IMR-90 (cell line): ENCODE data around the gene FGFRL1. TPM values are rescaled to one million over a fixed set of nuclear protein-coding genes. Genes with fewer than 3 reads are reported as not detected.

Experiments used
- ATAC-seq: fragments of 200-7000 bp; cut with Tn5 transposase; 2 replicates; pipeline ENCODE4 v1.9.1; 2020; ENCODE audit warnings: low read depth, mild to moderate bottlenecking, moderate library complexity
- BruUV-seq: library from RNA; stranded (reverse); fragments of 400-500 nt; replicated peaks from 2 replicates; lab custom pipeline; 2021; lab: Mats Ljungman, UMichigan
- CTCF ChIA-PET: fragments of 300-600 bp; formaldehyde crosslinking; extraction: SDS; loops from one replicate; lab custom pipeline; 2021; ENCODE audit warnings: antibody characterized with exemption; lab: Yijun Ruan, JAX
- POLR2A ChIA-PET: fragments of 300-600 bp; sonication (Branson Sonifier 250); formaldehyde crosslinking; loops from one replicate; lab custom pipeline; 2022; ENCODE audit warnings: antibody characterized with exemption; ENCODE audit not compliant: unreplicated experiment; lab: Charles Lee
- DNase-seq: peaks from one replicate; pipeline ENCODE4 v3.0.0; 2013
- H2AFZ ChIP-seq: replicated peaks from 2 replicates; pipeline ENCODE3; 2013; ENCODE audit warnings: low read length, mild to moderate bottlenecking; ENCODE audit not compliant: poor library complexity
- H2AK5ac ChIP-seq: 2 replicates; pipeline ENCODE4 v1.6.1; 2013; ENCODE audit warnings: low read depth, low read length, inconsistent platforms
- H2AK9ac ChIP-seq: replicated peaks from 2 replicates; pipeline ENCODE3; 2013; ENCODE audit warnings: mild to moderate bottlenecking, low read depth, low read length, moderate library complexity; ENCODE audit not compliant: poor library complexity
- H2BK120ac ChIP-seq: 2 replicates; pipeline ENCODE4 v1.6.1; 2013; ENCODE audit warnings: low read depth, low read length, inconsistent platforms
- H2BK15ac ChIP-seq: 3 replicates; pipeline ENCODE4 v1.6.1; 2013; ENCODE audit warnings: low read depth, low read length, inconsistent platforms
- H2BK20ac ChIP-seq: 2 replicates; pipeline ENCODE4 v1.6.1; 2013; ENCODE audit warnings: low read depth, mild to moderate bottlenecking, inconsistent platforms, low read length, moderate library complexity
- H2BK5ac ChIP-seq: 2 replicates; pipeline ENCODE4 v1.6.1; 2013; ENCODE audit warnings: mild to moderate bottlenecking, low read depth, low read length, inconsistent platforms; ENCODE audit not compliant: poor library complexity, severe bottlenecking
- H3K14ac ChIP-seq: replicated peaks from 2 replicates; pipeline ENCODE4 v1.6.1; 2013; ENCODE audit warnings: low read depth, low read length, inconsistent platforms
- H3K18ac ChIP-seq: 2 replicates; pipeline ENCODE4 v1.6.1; 2013; ENCODE audit warnings: low read depth, low read length, control low read depth
- H3K23ac ChIP-seq: 2 replicates; pipeline ENCODE4 v1.6.1; 2013; ENCODE audit warnings: low read depth, low read length, inconsistent platforms
- H3K27ac ChIP-seq: 2 replicates; pipeline ENCODE4 v1.5.1; 2013; ENCODE audit warnings: mild to moderate bottlenecking, control low read depth, low read length; ENCODE audit not compliant: insufficient read depth
- H3K27me3 ChIP-seq: 2 replicates; pipeline ENCODE4 v1.6.1; 2013; ENCODE audit warnings: low read length; ENCODE audit not compliant: control insufficient read depth, insufficient read depth
- H3K36me3 ChIP-seq: 2 replicates; pipeline ENCODE4 v1.6.1; 2013; ENCODE audit warnings: low read length, mixed read lengths; ENCODE audit not compliant: control insufficient read depth, insufficient read depth
- H3K4ac ChIP-seq: 2 replicates; pipeline ENCODE4 v1.6.1; 2013; ENCODE audit warnings: low read depth, low read length, inconsistent platforms
- H3K4me1 ChIP-seq: 2 replicates; pipeline ENCODE4 v1.6.1; 2013; ENCODE audit warnings: low read length, mixed read lengths; ENCODE audit not compliant: control insufficient read depth, insufficient read depth
- H3K4me2 ChIP-seq: 2 replicates; pipeline ENCODE4 v1.6.1; 2013; ENCODE audit warnings: low read depth, mild to moderate bottlenecking, control low read depth, low read length, moderate library complexity
- H3K4me3 ChIP-seq: 2 replicates; pipeline ENCODE4 v1.5.1; 2013; ENCODE audit warnings: low read depth, mild to moderate bottlenecking, control low read depth, low read length, moderate library complexity; ENCODE audit not compliant: insufficient read depth
- H3K56ac ChIP-seq: 2 replicates; pipeline ENCODE4 v1.6.1; 2013; ENCODE audit warnings: low read length, inconsistent platforms; ENCODE audit not compliant: insufficient read depth; ENCODE audit errors: extremely low read depth
- H3K79me1 ChIP-seq, 2 experiments: 2 replicates each; pipeline ENCODE4 v1.6.1; 2013; ENCODE audit warnings: low read length in 2 of 2, inconsistent platforms in 1 of 2, low read depth in 1 of 2
- H3K9ac ChIP-seq: 2 replicates; pipeline ENCODE4 v1.6.1; 2013; ENCODE audit warnings: low read depth, low read length, control low read depth
- H3K9me1 ChIP-seq: 2 replicates; pipeline ENCODE4 v1.6.1; 2013; ENCODE audit warnings: low read length, inconsistent platforms; ENCODE audit not compliant: insufficient read depth
- H3K9me3 ChIP-seq: 2 replicates; pipeline ENCODE4 v1.6.1; 2013; ENCODE audit warnings: low read length; ENCODE audit not compliant: control insufficient read depth, insufficient read depth
- H4K20me1 ChIP-seq: 2 replicates; pipeline ENCODE4 v1.6.1; 2013; ENCODE audit warnings: low read length, inconsistent platforms; ENCODE audit not compliant: insufficient read depth
- H4K5ac ChIP-seq: 2 replicates; pipeline ENCODE4 v1.6.1; 2013; ENCODE audit warnings: mild to moderate bottlenecking, low read depth, low read length, control low read depth
- H4K8ac ChIP-seq, 2 experiments: 2 replicates each; pipeline ENCODE4 v1.6.1; 2013; ENCODE audit warnings: low read depth in 2 of 2, low read length in 2 of 2, control low read depth in 1 of 2, inconsistent platforms in 1 of 2
- H4K91ac ChIP-seq: 2 replicates; pipeline ENCODE4 v1.6.1; 2013; ENCODE audit warnings: low read depth, low read length, inconsistent platforms; ENCODE audit not compliant: insufficient read depth
- BHLHE40 ChIP-seq: fragments of 150-350 bp; IDR thresholded peaks from 2 replicates; pipeline ENCODE4 v1.6.1; 2016; ENCODE audit warnings: mild to moderate bottlenecking, low read depth, low read length
- CEBPB ChIP-seq: IDR thresholded peaks from 2 replicates; pipeline ENCODE4 v1.6.1; 2012; ENCODE audit warnings: low read depth, low read length, improper control_type of control experiment
- FOS ChIP-seq: fragments of 150-350 bp; IDR thresholded peaks from 2 replicates; pipeline ENCODE4 v1.6.1; 2016; ENCODE audit warnings: low read depth, low read length
- MAFK ChIP-seq: IDR thresholded peaks from 2 replicates; pipeline ENCODE4 v1.6.1; 2012; ENCODE audit warnings: low read depth, low read length, improper control_type of control experiment
- MAZ ChIP-seq: IDR thresholded peaks from 2 replicates; pipeline ENCODE4 v1.6.1; 2012; ENCODE audit warnings: low read depth, mild to moderate bottlenecking, low read length, improper control_type of control experiment, moderate library complexity, borderline replicate concordance
- MXI1 ChIP-seq: IDR thresholded peaks from 2 replicates; pipeline ENCODE4 v1.6.1; 2012; ENCODE audit warnings: low read depth, mild to moderate bottlenecking, low read length, moderate library complexity, borderline replicate concordance
- RAD21 ChIP-seq: IDR thresholded peaks from 2 replicates; pipeline ENCODE4 v1.6.1; 2012; ENCODE audit warnings: low read length, improper control_type of control experiment
- RCOR1 ChIP-seq: IDR thresholded peaks from 2 replicates; pipeline ENCODE4 v1.6.1; 2012; ENCODE audit warnings: mild to moderate bottlenecking, low read length, improper control_type of control experiment; ENCODE audit not compliant: insufficient replicate concordance
- RFX5 ChIP-seq: IDR thresholded peaks from 2 replicates; pipeline ENCODE4 v1.8.0; 2012; ENCODE audit warnings: low read depth, mild to moderate bottlenecking, low read length, moderate library complexity
- SMC3 ChIP-seq: fragments of 150-350 bp; IDR thresholded peaks from 2 replicates; pipeline ENCODE4 v1.6.1; 2016; ENCODE audit warnings: low read depth, mild to moderate bottlenecking, antibody characterized with exemption, low read length, moderate library complexity
- WGBS, 2 experiments: methylation state at CpG; one replicate each; pipeline versions ENCODE4 v1.1.5 to v1.1.7; 2013; ENCODE audit warnings: missing lambda C conversion rate in 2 of 2; ENCODE audit not compliant: insufficient read length in 1 of 2; ENCODE audit errors: extremely low coverage in 2 of 2; 5-methylcytosine and 5-hydroxymethylcytosine counted together
- dilution Hi-C: fragments of 300-500 bp; cut with HindIII; formaldehyde crosslinking; loops from one replicate; pipeline ENCODE4 v1.14.3; 2018; ENCODE audit warnings: low sequenced_read_pairs; ENCODE audit not compliant: unreplicated experiment
- in situ Hi-C: fragments of 300-500 bp; cut with MboI; formaldehyde crosslinking; loops from 3 replicates; pipeline ENCODE4 v1.14.3; 2019; ENCODE audit warnings: low sequenced_read_pairs, inconsistent platforms, mixed read lengths
- intact Hi-C: fragments of 100-400 bp; cut with micrococcal nuclease; formaldehyde crosslinking; loops from 2 replicates; pipeline ENCODE4 v1.10.0; 2022
- polyA plus RNA-seq, 3 experiments: library from polyadenylated mRNA; depleted of rRNA; stranded (reverse); fragments of >200 nt; gene quantifications; 2 replicates each; pipeline ENCODE4 v1.2.3, GENCODE V29; 2012; ENCODE audit warnings: low replicate concordance in 1 of 3
- total RNA-seq: library from RNA; depleted of rRNA; stranded (reverse); fragments of >200 nt; gene quantifications from 2 replicates; pipeline ENCODE4 v1.2.3, GENCODE V29; 2012
- TF ChIP-seq, protein P1 (sequence below): conservative IDR thresholded peaks from 2 replicates; pipeline ENCODE4 v1.5.1; 2012; ENCODE audit warnings: mild to moderate bottlenecking, low read depth, low read length, improper control_type of control experiment
- TF ChIP-seq, protein P2 (sequence below): fragments of 150-350 bp; IDR thresholded peaks from 2 replicates; pipeline ENCODE4 v1.6.1; 2017; ENCODE audit warnings: mild to moderate bottlenecking, antibody characterized with exemption, low read length, low read depth
- TF ChIP-seq, protein P3 (sequence below): fragments of 150-350 bp; IDR thresholded peaks from 2 replicates; pipeline ENCODE4 v1.6.1; 2016; ENCODE audit warnings: low read depth, mild to moderate bottlenecking, low read length, moderate library complexity, borderline replicate concordance

Gene FGFRL1
- total and polyA plus RNA-seq, 2 of the 4 experiments (the other 2 are of a cell fraction): 49.3 to 78.8 TPM

DNA sequence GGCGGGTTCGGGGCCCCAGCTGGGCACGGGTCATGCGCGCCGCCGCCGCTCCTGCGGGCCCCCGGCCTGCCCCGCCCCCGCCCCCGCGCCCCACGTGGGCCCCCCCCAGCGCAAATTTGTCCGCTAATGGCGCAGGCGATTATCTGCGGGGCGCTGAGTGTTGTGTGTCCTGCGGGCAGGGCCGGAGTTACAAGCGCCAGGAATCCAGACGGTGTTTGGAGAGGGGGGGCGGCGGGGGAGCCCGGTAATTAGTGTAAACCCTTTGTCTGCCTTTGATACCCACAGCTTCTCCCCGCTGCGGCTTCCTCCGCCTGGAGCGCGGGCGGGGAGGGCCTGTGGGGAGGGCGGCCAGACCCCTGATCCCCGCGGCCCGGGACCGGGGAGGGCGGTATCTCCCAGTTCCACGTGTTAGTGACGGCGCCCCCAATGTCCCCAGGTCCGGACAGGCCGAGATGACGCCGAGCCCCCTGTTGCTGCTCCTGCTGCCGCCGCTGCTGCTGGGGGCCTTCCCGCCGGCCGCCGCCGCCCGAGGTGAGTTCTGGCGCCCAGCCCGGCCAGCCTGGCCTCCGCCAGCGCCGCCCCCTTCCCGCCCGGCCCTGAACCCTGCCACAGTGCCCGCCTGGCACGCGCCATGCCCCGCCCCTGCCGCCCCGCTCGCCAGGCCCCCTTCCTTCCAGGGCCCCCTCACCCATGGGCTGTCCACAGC lies 761 bp downstream of the FGFRL1 start:
- no peak overlapping the region for H2AK5ac ChIP-seq
- no peak overlapping the region for H3K4ac ChIP-seq
- peak overlapping the region; percentile 87 for H2AK9ac ChIP-seq
- ATAC-seq: peak; percentile 1; the same call in 1 of the 2 replicates
- peaks cover 30% of the 10 kb centered on the region for H4K20me1 ChIP-seq
- no peak overlapping the region for H2BK20ac ChIP-seq
- POLR2A ChIA-PET: no interaction called here
- no peak overlapping the region; the same call in 1 of the 2 replicates for H3K23ac ChIP-seq
- dilution Hi-C loops: no loop called here
- 1% methylated on average over 13 of the region's 69 CpGs; no CpG with 5 or more reads in 1 of the 2 experiments for WGBS, 2 experiments
- H2BK5ac ChIP-seq: no peak overlapping the region
- intact Hi-C loops: loop anchor here (5.0 kb wide), 2 partner anchors 120 to 335 kb away; partner anchors contain the start of gene UVSSA
- H3K36me3 ChIP-seq: peaks cover 5% of the 10 kb centered on the region; the same call in 1 of the 2 replicates
- no peak overlapping the region for H3K14ac ChIP-seq
- TF ChIP-seq FOS (no peak), RAD21 (no peak), BHLHE40 (no peak), SMC3 (no peak), MAFK (no peak), CEBPB (no peak), MAZ (no peak), RFX5 (no peak), MXI1 (no peak), RCOR1 (no peak)
- TF ChIP-seq, protein P1, sequence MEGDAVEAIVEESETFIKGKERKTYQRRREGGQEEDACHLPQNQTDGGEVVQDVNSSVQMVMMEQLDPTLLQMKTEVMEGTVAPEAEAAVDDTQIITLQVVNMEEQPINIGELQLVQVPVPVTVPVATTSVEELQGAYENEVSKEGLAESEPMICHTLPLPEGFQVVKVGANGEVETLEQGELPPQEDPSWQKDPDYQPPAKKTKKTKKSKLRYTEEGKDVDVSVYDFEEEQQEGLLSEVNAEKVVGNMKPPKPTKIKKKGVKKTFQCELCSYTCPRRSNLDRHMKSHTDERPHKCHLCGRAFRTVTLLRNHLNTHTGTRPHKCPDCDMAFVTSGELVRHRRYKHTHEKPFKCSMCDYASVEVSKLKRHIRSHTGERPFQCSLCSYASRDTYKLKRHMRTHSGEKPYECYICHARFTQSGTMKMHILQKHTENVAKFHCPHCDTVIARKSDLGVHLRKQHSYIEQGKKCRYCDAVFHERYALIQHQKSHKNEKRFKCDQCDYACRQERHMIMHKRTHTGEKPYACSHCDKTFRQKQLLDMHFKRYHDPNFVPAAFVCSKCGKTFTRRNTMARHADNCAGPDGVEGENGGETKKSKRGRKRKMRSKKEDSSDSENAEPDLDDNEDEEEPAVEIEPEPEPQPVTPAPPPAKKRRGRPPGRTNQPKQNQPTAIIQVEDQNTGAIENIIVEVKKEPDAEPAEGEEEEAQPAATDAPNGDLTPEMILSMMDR: no peak
- TF ChIP-seq, protein P2, sequence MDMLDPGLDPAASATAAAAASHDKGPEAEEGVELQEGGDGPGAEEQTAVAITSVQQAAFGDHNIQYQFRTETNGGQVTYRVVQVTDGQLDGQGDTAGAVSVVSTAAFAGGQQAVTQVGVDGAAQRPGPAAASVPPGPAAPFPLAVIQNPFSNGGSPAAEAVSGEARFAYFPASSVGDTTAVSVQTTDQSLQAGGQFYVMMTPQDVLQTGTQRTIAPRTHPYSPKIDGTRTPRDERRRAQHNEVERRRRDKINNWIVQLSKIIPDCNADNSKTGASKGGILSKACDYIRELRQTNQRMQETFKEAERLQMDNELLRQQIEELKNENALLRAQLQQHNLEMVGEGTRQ: no peak
- TF ChIP-seq, protein P3, sequence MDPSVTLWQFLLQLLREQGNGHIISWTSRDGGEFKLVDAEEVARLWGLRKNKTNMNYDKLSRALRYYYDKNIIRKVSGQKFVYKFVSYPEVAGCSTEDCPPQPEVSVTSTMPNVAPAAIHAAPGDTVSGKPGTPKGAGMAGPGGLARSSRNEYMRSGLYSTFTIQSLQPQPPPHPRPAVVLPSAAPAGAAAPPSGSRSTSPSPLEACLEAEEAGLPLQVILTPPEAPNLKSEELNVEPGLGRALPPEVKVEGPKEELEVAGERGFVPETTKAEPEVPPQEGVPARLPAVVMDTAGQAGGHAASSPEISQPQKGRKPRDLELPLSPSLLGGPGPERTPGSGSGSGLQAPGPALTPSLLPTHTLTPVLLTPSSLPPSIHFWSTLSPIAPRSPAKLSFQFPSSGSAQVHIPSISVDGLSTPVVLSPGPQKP: no peak
- H3K27me3 ChIP-seq: peaks cover 14% of the 10 kb centered on the region
- peak overlapping the region; percentile 50 for H3K4me3 ChIP-seq
- H4K8ac ChIP-seq: no peak overlapping the region
- DNase-seq: no peak
- H2BK15ac ChIP-seq: no peak overlapping the region
- H3K27ac ChIP-seq: no peak overlapping the region; the same call in 1 of the 2 replicates
- H4K91ac ChIP-seq: no peak overlapping the region
- H3K79me1 ChIP-seq: peaks cover 0 to 4% of the 10 kb centered on the region in 2 experiments; a peak in 1 of 4 replicates
- H3K9ac ChIP-seq: peak overlapping the region; percentile 72
- CTCF ChIA-PET: no interaction called here
- H3K9me1 ChIP-seq: peaks cover 4% of the 10 kb centered on the region; the same call in 1 of the 2 replicates
- H2BK120ac ChIP-seq: no peak overlapping the region
- BruUV-seq: no TSS peak
- no peaks in the 10 kb centered on the region for H3K9me3 ChIP-seq
- no peak overlapping the region for H4K5ac ChIP-seq
- peak overlapping the region; percentile 89 for H2AFZ ChIP-seq
- peaks cover 13% of the 10 kb centered on the region for H3K4me1 ChIP-seq
- peak overlapping the region; percentile 71 for H3K4me2 ChIP-seq
- no peak overlapping the region for H3K56ac ChIP-seq
- in situ Hi-C loops: no loop called here
- no peak overlapping the region for H3K18ac ChIP-seq
